Tongue (tissue), 2 donors: Measurements from ENCODE around the gene PARP11. TPM values are rescaled to one million over a fixed set of nuclear protein-coding genes. Genes with fewer than 3 reads are reported as not detected.

Experiments
- DNase-seq: peaks from one replicate; pipeline ENCODE4 v3.0.0-alpha.2; 2015
- total RNA-seq: library from RNA; depleted of rRNA; stranded (reverse); fragments of >200 nt; gene quantifications from one replicate; pipeline ENCODE4 v1.2.3, GENCODE V29; 2014

PARP11 gene
- total RNA-seq, 1 donor from 2014 or later = 5.1 TPM

DNA sequence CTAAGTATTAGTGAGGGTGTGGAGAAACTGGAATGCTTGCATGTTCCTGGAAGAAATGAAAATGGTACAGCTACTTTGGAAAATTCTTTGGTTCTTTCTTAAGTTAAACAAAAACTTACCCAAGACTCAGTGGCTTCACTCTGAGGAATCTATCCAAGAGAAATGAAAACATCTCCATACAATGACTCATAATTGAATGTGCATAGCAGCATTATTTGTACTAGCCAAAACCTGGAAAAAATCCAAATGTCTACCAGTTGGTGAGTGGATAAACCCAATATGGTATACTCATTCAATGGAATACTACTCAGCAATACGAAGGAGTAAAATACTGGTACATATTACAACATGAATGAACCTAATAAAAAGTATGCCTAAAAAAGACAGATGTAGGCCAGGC lies 102.3 kb downstream of the PARP11 start:
- no peak for DNase-seq

DNA sequence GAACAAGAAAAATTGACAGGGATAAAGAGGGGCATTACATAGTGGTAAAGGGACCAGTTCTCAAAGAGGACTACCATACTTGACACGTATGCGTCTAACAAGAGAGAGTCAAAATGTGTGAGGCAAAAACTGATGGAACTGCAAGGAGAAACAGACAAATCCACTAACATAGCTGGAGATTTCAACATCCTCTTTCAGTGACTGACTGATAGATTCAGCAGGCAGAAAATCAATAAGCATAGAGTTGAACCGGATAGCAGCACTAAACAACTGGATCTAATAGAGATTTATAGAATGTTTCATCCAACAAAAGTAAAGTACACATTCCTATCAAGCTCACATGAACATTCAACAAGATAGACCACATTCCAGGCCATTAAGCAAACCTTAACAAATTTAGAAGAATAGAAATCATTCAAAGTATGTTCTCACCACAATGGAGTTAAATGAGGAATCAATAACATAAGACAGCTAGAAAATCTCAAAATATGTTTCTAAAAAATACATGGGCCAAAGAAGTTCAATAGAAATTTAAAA lies 104.2 kb downstream of the PARP11 start:
- DNase-seq = no peak

DNA sequence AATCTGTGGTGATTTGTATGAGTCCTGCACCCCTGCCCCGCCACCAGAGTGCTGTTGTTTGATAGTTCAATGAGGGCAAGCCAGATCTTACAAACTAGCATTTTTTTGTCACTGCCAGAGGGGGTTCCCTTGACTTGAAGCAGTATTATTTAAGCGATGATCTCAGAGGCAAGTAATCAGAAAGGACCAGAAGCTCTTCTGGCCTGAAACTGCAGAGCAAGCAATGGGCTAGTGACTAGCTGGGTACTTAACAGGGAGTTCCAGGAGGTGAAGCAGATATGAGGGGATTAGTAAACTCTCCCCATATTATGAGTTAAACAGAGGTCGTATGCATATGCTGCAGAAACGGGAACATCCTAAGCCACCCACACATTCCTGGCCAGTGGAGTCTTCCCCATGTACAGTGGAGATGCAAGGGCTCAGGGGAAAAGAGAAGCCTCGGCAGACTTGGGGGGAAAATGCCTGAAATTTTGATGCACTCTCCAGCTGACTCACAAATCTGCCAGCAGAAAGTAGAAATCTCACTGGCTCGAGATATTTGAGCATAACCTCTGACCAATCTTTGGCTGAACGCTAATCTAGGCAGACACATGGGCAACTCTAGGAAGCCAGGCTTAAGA lies 112.0 kb downstream of the PARP11 start:
- DNase-seq = no peak

DNA sequence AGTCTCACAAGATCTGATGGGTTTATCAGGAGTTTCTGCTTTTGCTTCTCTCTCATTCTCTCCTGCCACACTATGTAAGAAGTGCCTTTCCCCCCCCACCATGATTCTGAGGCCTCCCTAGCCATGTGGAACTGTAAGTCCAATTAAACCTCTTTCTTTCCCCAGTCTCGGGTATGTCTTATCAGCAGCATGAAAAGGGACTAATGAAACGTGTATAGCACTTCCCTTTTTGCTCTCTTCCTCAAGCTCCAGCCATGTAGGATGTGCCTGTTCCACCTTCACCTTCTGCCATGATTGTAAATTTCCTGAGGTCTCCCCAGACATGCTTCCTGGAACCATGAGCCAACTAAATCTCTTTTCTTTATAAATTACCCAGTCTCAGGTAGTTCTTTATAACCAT lies 113.3 kb downstream of the PARP11 start:
- DNase-seq = no peak

Other genes starting within 250 kb of the PARP11 start
- 5.1 TPM for gene CRACR2A, start 120.3 kb downstream of the PARP11 start, total RNA-seq